Neuronal stem cell (in vitro differentiated cells): Measurements from ENCODE around the gene SH3TC2.

Source experiments
- DNase-seq: peaks from one replicate; pipeline ENCODE4 v3.0.0-alpha.2; 2013; ENCODE audit warnings: low spot score
- H2AFZ ChIP-seq: one replicate; pipeline ENCODE4 v1.6.1; 2013; ENCODE audit warnings: mild to moderate bottlenecking, low read length, inconsistent platforms
- H2AK5ac ChIP-seq: 2 replicates; pipeline ENCODE4 v1.6.1; 2013; ENCODE audit warnings: low read depth, mild to moderate bottlenecking, inconsistent platforms, low read length, moderate library complexity, mixed read lengths
- H2BK120ac ChIP-seq: 2 replicates; pipeline ENCODE4 v1.6.1; 2013; ENCODE audit warnings: low read depth, mild to moderate bottlenecking, inconsistent platforms, low read length, moderate library complexity, mixed read lengths
- H2BK12ac ChIP-seq: one replicate; pipeline ENCODE4 v1.6.1; 2013; ENCODE audit warnings: low read length, inconsistent platforms
- H2BK15ac ChIP-seq: 2 replicates; pipeline ENCODE4 v1.6.1; 2013; ENCODE audit warnings: mild to moderate bottlenecking, low read length, inconsistent platforms, mixed read lengths
- H2BK5ac ChIP-seq: one replicate; pipeline ENCODE4 v1.6.1; 2013; ENCODE audit warnings: inconsistent platforms, mild to moderate bottlenecking, low read length, moderate library complexity
- H3K14ac ChIP-seq: one replicate; pipeline ENCODE4 v1.6.1; 2013; ENCODE audit warnings: low read length, inconsistent platforms
- H3K18ac ChIP-seq: 2 replicates; pipeline ENCODE4 v1.6.1; 2013; ENCODE audit warnings: low read length, inconsistent platforms
- H3K23ac ChIP-seq: 2 replicates; pipeline ENCODE4 v1.6.1; 2013; ENCODE audit warnings: low read depth, mild to moderate bottlenecking, mixed read lengths, low read length, inconsistent platforms; ENCODE audit not compliant: poor library complexity
- H3K27ac ChIP-seq: replicated peaks from 3 replicates; pipeline ENCODE4 v1.5.1; 2013; ENCODE audit warnings: low read length, inconsistent platforms
- H3K27me3 ChIP-seq, 3 experiments: 2 replicates each; pipeline ENCODE4 v1.6.1; 2013; ENCODE audit warnings: low read length in 3 of 3, mild to moderate bottlenecking in 2 of 3, inconsistent platforms in 1 of 3, low read depth in 1 of 3, mixed read lengths in 1 of 3, moderate library complexity in 1 of 3; ENCODE audit not compliant: control insufficient read depth in 3 of 3, insufficient read depth in 3 of 3
- H3K36me3 ChIP-seq, 2 donors: replicated peaks in 1 of 2; 2 replicates each; pipeline ENCODE4 v1.6.1; 2013; ENCODE audit warnings: low read length in 2 of 2; ENCODE audit not compliant: control insufficient read depth in 2 of 2, insufficient read depth in 2 of 2
- H3K4ac ChIP-seq: 2 replicates; pipeline ENCODE4 v1.6.1; 2013; ENCODE audit warnings: inconsistent platforms, mild to moderate bottlenecking, low read length, moderate library complexity
- H3K4me1 ChIP-seq, 2 donors: 1 replicate in 1 of 2; 2 replicates in 1 of 2; pipeline ENCODE4 v1.6.1; 2013; ENCODE audit warnings: low read length in 2 of 2, low read depth in 1 of 2; ENCODE audit not compliant: control insufficient read depth in 2 of 2, insufficient read depth in 1 of 2
- H3K4me2 ChIP-seq: one replicate; pipeline ENCODE4 v1.6.1; 2013; ENCODE audit warnings: mild to moderate bottlenecking, low read length, inconsistent platforms; ENCODE audit not compliant: insufficient read depth, poor library complexity, severe bottlenecking
- H3K4me3 ChIP-seq, 2 donors: 2 replicates each; pipeline ENCODE4 v1.5.1; 2013; ENCODE audit warnings: low read length in 2 of 2, mild to moderate bottlenecking in 2 of 2, inconsistent platforms in 1 of 2, moderate library complexity in 1 of 2
- H3K79me1 ChIP-seq: one replicate; pipeline ENCODE4 v1.6.1; 2013; ENCODE audit warnings: low read depth, mild to moderate bottlenecking, inconsistent platforms, low read length, moderate library complexity
- H3K9ac ChIP-seq: one replicate; pipeline ENCODE4 v1.6.1; 2013; ENCODE audit warnings: mild to moderate bottlenecking, low read depth, low read length, inconsistent platforms; ENCODE audit not compliant: poor library complexity
- H3K9me3 ChIP-seq, 2 donors: replicated peaks in 1 of 2; 2 replicates each; pipeline versions ENCODE3 to v1.6.1; 2013; ENCODE audit warnings: low read length in 2 of 2, mild to moderate bottlenecking in 2 of 2, inconsistent platforms in 1 of 2, low read depth in 1 of 2, mixed read lengths in 1 of 2, moderate library complexity in 1 of 2; ENCODE audit not compliant: control insufficient read depth in 2 of 2, insufficient read depth in 1 of 2
- H4K8ac ChIP-seq: one replicate; pipeline ENCODE4 v1.6.1; 2013; ENCODE audit warnings: low read depth, mild to moderate bottlenecking, inconsistent platforms, low read length, moderate library complexity
- H4K91ac ChIP-seq: one replicate; pipeline ENCODE4 v1.6.1; 2013; ENCODE audit warnings: low read length, low read depth, mild to moderate bottlenecking, inconsistent platforms; ENCODE audit not compliant: poor library complexity
- WGBS, 2 donors: extraction: QIAGEN DNeasy Blood & Tissue Kit; methylation state at CpG; one replicate each; pipeline ENCODE4 v1.1.7; 2013; ENCODE audit warnings: missing lambda C conversion rate in 2 of 2, mixed read lengths in 1 of 2; ENCODE audit not compliant: insufficient read length in 2 of 2, insufficient replicate concordance in 1 of 2; ENCODE audit errors: extremely low coverage in 2 of 2; 5-methylcytosine and 5-hydroxymethylcytosine counted together

Gene SH3TC2

GRCh38 chr5:149004559-149004958 lies 58.3 kb downstream of the SH3TC2 start:
- no peak overlapping the region for H3K4me2 ChIP-seq
- H3K36me3 ChIP-seq = no peaks in the 10 kb centered on the region
- H2AFZ ChIP-seq = no peak overlapping the region
- H2BK120ac ChIP-seq = peak overlapping the region; percentile 17
- no peak overlapping the region for H2BK12ac ChIP-seq
- H3K23ac ChIP-seq = no peak overlapping the region
- H2BK15ac ChIP-seq = peak overlapping the region; percentile 16
- DNase-seq = no peak
- H3K4ac ChIP-seq = no peak overlapping the region
- H4K8ac ChIP-seq = no peak overlapping the region
- H2AK5ac ChIP-seq = peak overlapping the region; percentile 18
- H4K91ac ChIP-seq = no peak overlapping the region
- H2BK5ac ChIP-seq = no peak overlapping the region
- H3K14ac ChIP-seq = no peak overlapping the region
- no peak overlapping the region for H3K9ac ChIP-seq
- no peaks in the 10 kb centered on the region for H3K27me3 ChIP-seq
- no peaks in the 10 kb centered on the region for H3K9me3 ChIP-seq
- peak overlapping the region; percentile 62 for H3K18ac ChIP-seq
- WGBS, 2 donors = no CpG with 5 or more reads among the region's 6 CpGs
- no peak overlapping the region for H3K4me3 ChIP-seq
- no peak overlapping the region for H3K27ac ChIP-seq
- no peaks in the 10 kb centered on the region for H3K79me1 ChIP-seq
- peaks cover 6% of the 10 kb centered on the region in 2 donors for H3K4me1 ChIP-seq

DNA sequence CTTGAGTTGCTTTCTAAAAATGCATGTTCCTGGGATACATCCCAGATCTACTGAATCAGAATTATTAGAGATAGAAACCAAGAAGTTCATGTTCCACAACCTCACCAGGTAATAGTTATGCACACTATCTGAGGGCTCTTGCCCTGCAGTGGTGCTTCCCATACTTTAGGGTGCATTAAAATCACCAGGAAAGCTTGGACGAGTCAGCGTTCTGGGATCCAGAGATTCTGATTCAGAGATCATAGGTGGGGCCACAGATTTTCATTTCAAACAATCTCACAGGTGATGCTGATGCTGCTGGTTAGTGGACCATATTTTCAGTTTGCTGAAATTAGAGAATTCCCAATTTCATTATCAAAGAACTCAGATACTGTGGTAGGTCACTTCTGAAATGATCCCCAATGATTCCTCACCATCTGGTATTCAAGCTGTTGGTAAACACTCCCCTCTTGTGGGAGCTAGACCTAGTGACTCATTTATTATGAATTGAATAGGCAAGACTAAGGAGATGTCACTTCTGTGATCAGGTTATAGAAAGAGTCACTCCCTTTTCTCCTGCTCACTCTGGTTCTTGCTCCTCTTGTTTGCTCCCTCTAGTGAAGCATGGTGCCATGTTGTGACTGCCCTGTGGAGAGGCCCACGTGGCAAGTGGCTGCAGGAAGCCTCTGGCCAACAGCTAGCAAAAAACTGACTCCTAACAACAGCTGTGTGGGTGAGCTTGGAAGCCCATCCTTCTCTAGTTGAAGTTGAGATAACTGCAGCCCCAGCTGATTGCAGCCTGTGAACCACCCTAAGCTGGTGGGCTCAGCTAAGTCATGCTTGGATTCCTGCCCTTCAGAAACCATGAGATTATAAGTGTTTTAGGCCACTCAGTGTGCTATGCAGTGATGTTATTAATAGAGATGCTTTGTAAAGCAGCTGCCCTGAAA lies 59.8 kb downstream of the SH3TC2 start:
- no peak overlapping the region for H3K4me3 ChIP-seq
- no peak for DNase-seq

DNA sequence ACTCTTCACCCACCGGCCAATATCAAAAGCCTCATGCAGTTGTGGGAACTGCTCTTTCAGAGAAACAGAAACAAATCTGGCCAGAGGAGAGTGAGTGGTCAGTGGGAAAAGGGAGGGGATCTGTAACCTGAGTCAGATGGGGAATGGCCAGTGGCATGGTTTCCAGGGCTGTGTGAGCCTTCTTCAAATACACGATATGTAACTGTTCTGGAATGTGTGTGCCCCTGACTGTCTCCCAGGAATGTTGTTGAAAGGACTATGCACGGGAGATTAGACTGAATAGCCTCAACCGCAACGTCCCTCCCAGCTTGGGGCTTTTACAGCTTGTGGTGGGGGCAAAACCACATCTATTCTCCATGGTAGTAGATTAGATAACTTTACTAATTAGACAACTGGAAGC lies 60.8 kb downstream of the SH3TC2 start:
- H3K18ac ChIP-seq = no peak overlapping the region

More for the DNA sequence above, 59.8 kb downstream of the SH3TC2 start:
- Histone ChIP-seq H2AFZ (no peak overlapping the region), H4K91ac (no peak overlapping the region), H3K4ac (no peak overlapping the region), H3K23ac (no peak overlapping the region), H3K18ac (peak overlapping the region; percentile 74), H3K4me1 (peaks cover 6 to 8% of the 10 kb centered on the region in 2 donors), H2BK12ac (peak overlapping the region; percentile 48), H2AK5ac (peak overlapping the region; percentile 12), H3K9me3 (no peaks in the 10 kb centered on the region), H3K9ac (no peak overlapping the region), H2BK15ac (peak overlapping the region; percentile 63), H2BK120ac (no peak overlapping the region), H4K8ac (no peak overlapping the region), H3K4me2 (no peak overlapping the region), H3K27me3 (no peaks in the 10 kb centered on the region), H3K36me3 (no peaks in the 10 kb centered on the region), H3K14ac (no peak overlapping the region), H3K79me1 (no peaks in the 10 kb centered on the region), H3K27ac (no peak overlapping the region), H2BK5ac (no peak overlapping the region)
- no CpG with 5 or more reads among the region's 3 CpGs for WGBS, 2 donors

GRCh38 chr5:149001162-149001561 lies 61.7 kb downstream of the SH3TC2 start:
- Histone ChIP-seq H3K4me2 (no peak overlapping the region), H3K27me3 (no peaks in the 10 kb centered on the region)
- no peak for DNase-seq

More for the DNA sequence above, 60.8 kb downstream of the SH3TC2 start:
- Histone ChIP-seq H3K79me1 (no peaks in the 10 kb centered on the region), H2BK12ac (no peak overlapping the region), H3K4me1 (peaks cover 6 to 8% of the 10 kb centered on the region in 2 donors), H4K8ac (no peak overlapping the region), H3K9ac (no peak overlapping the region), H3K36me3 (no peaks in the 10 kb centered on the region), H2BK5ac (no peak overlapping the region), H3K4ac (no peak overlapping the region), H2BK120ac (no peak overlapping the region), H3K27ac (peak overlapping the region; percentile 52), H2BK15ac (no peak overlapping the region), H3K14ac (no peak overlapping the region), H3K23ac (no peak overlapping the region), H2AK5ac (no peak overlapping the region), H3K27me3 (no peaks in the 10 kb centered on the region), H4K91ac (no peak overlapping the region), H3K4me3 (no peak overlapping the region), H2AFZ (peak overlapping the region; percentile 53), H3K9me3 (no peaks in the 10 kb centered on the region), H3K4me2 (no peak overlapping the region)
- WGBS, 2 donors = no CpG with 5 or more reads among the region's 5 CpGs
- DNase-seq = peak; percentile 60

More at GRCh38 chr5:149001162-149001561, 61.7 kb downstream of the SH3TC2 start:
- Histone ChIP-seq H4K91ac (no peak overlapping the region), H2BK15ac (no peak overlapping the region), H3K79me1 (no peaks in the 10 kb centered on the region), H3K27ac (no peak overlapping the region), H3K36me3 (no peaks in the 10 kb centered on the region), H3K4me3 (no peak overlapping the region), H2AFZ (no peak overlapping the region), H2BK120ac (no peak overlapping the region), H3K9me3 (no peaks in the 10 kb centered on the region), H3K9ac (no peak overlapping the region), H2BK5ac (no peak overlapping the region), H3K4ac (no peak overlapping the region), H3K18ac (no peak overlapping the region), H3K14ac (no peak overlapping the region), H2AK5ac (no peak overlapping the region), H2BK12ac (no peak overlapping the region), H3K23ac (no peak overlapping the region), H4K8ac (no peak overlapping the region), H3K4me1 (peaks cover 6 to 8% of the 10 kb centered on the region in 2 donors)
